ENCODE results near the gene HSPBP1.

Gene HSPBP1

DNA sequence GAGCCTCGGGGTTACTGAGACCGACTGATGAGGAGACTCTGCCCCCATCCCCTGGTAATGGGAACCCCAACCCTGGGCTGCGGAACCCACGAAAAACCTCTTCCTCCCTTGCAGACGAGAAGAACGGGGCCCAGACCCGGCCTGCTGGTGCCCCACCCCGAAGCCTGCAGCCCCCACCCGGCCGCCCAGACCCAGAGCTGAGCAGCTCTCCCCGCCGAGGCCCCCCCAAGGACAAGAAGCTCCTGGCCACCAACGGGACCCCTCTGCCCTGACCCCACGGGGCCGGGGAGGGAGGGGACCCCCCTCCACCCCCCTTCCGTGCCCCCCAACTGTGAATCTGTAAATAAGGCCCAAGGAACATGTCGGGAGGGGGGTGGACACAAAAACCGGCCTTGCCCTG lies 31.9 kb upstream of the HSPBP1 start:
- TF ChIP-seq, protein P1, sequence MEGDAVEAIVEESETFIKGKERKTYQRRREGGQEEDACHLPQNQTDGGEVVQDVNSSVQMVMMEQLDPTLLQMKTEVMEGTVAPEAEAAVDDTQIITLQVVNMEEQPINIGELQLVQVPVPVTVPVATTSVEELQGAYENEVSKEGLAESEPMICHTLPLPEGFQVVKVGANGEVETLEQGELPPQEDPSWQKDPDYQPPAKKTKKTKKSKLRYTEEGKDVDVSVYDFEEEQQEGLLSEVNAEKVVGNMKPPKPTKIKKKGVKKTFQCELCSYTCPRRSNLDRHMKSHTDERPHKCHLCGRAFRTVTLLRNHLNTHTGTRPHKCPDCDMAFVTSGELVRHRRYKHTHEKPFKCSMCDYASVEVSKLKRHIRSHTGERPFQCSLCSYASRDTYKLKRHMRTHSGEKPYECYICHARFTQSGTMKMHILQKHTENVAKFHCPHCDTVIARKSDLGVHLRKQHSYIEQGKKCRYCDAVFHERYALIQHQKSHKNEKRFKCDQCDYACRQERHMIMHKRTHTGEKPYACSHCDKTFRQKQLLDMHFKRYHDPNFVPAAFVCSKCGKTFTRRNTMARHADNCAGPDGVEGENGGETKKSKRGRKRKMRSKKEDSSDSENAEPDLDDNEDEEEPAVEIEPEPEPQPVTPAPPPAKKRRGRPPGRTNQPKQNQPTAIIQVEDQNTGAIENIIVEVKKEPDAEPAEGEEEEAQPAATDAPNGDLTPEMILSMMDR (conservative IDR thresholded peaks at IDR 0.05; ENCODE audit: low read depth, low read length), result no peak
- H4K20me1 ChIP-seq (ENCODE audit: insufficient read depth), result no peaks in the 10 kb centered on the region
- H3K27ac ChIP-seq, result no peak overlapping the region
- no peaks in the 10 kb centered on the region for H3K36me3 ChIP-seq (ENCODE audit: insufficient read depth)
- H3K4me1 ChIP-seq (ENCODE audit: low read depth, poor library complexity, severe bottlenecking), result no peaks in the 10 kb centered on the region
- no peak overlapping the region for H2AFZ ChIP-seq (ENCODE audit: low read depth)
- H3K4me2 ChIP-seq, result no peak overlapping the region
- H3K79me2 ChIP-seq (ENCODE audit: insufficient read depth, low read depth), result no peaks in the 10 kb centered on the region
- H3K27me3 ChIP-seq (ENCODE audit: insufficient read depth, low read depth), result no peaks in the 10 kb centered on the region
- H3K9ac ChIP-seq, result no peak overlapping the region
- H3K4me3 ChIP-seq (IDR thresholded peaks at IDR 0.05; ENCODE audit: insufficient read depth, low read depth, low read length), result no peak overlapping the region

DNA sequence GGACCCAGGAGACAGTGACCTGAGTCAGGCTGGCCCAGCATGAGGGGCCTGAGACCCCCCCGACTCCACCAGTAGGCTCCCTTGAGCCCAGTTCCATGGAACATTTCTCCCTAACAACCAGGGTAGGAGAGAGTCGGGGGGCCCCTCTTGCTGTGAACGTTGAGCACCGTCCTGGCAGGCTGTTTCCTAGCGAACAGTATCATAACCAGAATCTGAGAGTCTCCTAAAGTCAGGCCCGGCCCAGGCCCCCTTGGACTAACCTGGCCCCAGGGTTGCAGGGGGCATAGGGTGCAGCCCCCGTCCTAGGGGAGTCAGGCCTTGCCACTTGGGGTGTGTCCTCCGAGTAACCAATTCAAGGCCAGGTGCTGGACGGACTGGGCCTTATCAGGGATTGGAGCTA lies 31.5 kb upstream of the HSPBP1 start:
- no peak overlapping the region for H3K4me2 ChIP-seq
- TF ChIP-seq, protein P1 (conservative IDR thresholded peaks at IDR 0.05; ENCODE audit: low read depth, low read length), result no peak
- H3K4me1 ChIP-seq (ENCODE audit: low read depth, poor library complexity, severe bottlenecking), result no peaks in the 10 kb centered on the region
- no peak overlapping the region for H2AFZ ChIP-seq (ENCODE audit: low read depth)
- no peaks in the 10 kb centered on the region for H4K20me1 ChIP-seq (ENCODE audit: insufficient read depth)
- no peaks in the 10 kb centered on the region for H3K27me3 ChIP-seq (ENCODE audit: insufficient read depth, low read depth)
- no peaks in the 10 kb centered on the region for H3K79me2 ChIP-seq (ENCODE audit: insufficient read depth, low read depth)
- H3K27ac ChIP-seq, result no peak overlapping the region
- H3K9ac ChIP-seq, result no peak overlapping the region
- no peaks in the 10 kb centered on the region for H3K36me3 ChIP-seq (ENCODE audit: insufficient read depth)
- H3K4me3 ChIP-seq (IDR thresholded peaks at IDR 0.05; ENCODE audit: insufficient read depth, low read depth, low read length), result no peak overlapping the region

DNA sequence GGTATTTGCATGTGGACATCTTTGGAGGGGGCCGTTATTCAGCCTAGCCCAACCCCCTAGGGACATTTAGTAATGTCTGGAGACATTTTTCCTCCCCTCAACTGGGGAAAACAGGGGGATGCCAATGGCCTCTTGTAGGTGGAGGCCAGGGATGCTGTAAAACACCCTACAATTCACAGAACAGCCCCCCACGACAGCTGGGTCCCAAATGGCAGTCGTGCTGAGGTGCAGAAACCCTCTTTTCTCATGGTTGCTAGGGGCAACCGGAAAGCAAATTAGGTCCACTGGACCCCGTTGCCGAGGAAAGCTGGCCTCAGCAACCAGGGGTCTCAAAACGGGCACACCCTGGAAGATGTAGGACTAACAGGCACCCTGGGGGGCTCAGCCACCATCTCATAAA lies 30.6 kb upstream of the HSPBP1 start:
- Histone ChIP-seq H4K20me1 (ENCODE audit: insufficient read depth) (no peaks in the 10 kb centered on the region), H3K79me2 (ENCODE audit: insufficient read depth, low read depth) (no peaks in the 10 kb centered on the region), H2AFZ (ENCODE audit: low read depth) (no peak overlapping the region)

DNA sequence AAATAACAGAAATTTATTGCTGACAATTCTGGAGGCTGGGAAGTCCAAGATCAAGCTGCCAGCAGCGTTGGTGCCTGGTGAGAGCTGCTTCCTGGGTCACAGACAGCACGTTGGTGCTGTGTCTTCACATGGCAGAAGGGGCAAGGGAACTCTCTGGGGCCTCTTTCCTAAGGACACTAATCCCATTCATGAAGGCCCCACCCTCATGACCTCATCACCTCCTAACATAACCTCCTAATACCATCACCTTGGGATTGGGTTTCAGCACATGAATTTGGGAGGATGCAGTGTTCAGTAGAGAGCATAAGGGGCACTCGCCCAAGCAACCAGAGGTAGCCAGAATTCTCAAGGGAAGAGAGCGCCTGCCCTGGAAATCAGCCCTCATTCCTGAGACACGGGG lies 29.5 kb upstream of the HSPBP1 start:
- no peak overlapping the region for H3K4me2 ChIP-seq
- TF ChIP-seq, protein P1 (conservative IDR thresholded peaks at IDR 0.05; ENCODE audit: low read depth, low read length), result no peak
- no peak overlapping the region for H3K4me3 ChIP-seq (IDR thresholded peaks at IDR 0.05; ENCODE audit: insufficient read depth, low read depth, low read length)
- no peak overlapping the region for H3K27ac ChIP-seq
- H3K27me3 ChIP-seq (ENCODE audit: insufficient read depth, low read depth), result no peaks in the 10 kb centered on the region
- H3K79me2 ChIP-seq (ENCODE audit: insufficient read depth, low read depth), result no peaks in the 10 kb centered on the region
- no peaks in the 10 kb centered on the region for H4K20me1 ChIP-seq (ENCODE audit: insufficient read depth)
- no peaks in the 10 kb centered on the region for H3K4me1 ChIP-seq (ENCODE audit: low read depth, poor library complexity, severe bottlenecking)
- no peaks in the 10 kb centered on the region for H3K36me3 ChIP-seq (ENCODE audit: insufficient read depth)
- no peak overlapping the region for H2AFZ ChIP-seq (ENCODE audit: low read depth)
- H3K9ac ChIP-seq, result no peak overlapping the region

More for the DNA sequence above, 30.6 kb upstream of the HSPBP1 start:
- Histone ChIP-seq H3K4me2 (no peak overlapping the region), H3K36me3 (ENCODE audit: insufficient read depth) (no peaks in the 10 kb centered on the region), H3K27ac (no peak overlapping the region), H3K9ac (no peak overlapping the region), H3K4me1 (ENCODE audit: low read depth, poor library complexity, severe bottlenecking) (no peaks in the 10 kb centered on the region), H3K4me3 (IDR thresholded peaks at IDR 0.05; ENCODE audit: insufficient read depth, low read depth, low read length) (no peak overlapping the region), H3K27me3 (ENCODE audit: insufficient read depth, low read depth) (no peaks in the 10 kb centered on the region)
- TF ChIP-seq, protein P1 (conservative IDR thresholded peaks at IDR 0.05; ENCODE audit: low read depth, low read length), result no peak

Data from KMS-11 (cell line).